ENCODE measurements around the gene DDX41.
"Not testable (repeated sequence)": the region's sequence is repeated elsewhere in the genome, so short reads cannot be mapped to it uniquely, and the experiment has no call there.

DDX41 gene

DNA sequence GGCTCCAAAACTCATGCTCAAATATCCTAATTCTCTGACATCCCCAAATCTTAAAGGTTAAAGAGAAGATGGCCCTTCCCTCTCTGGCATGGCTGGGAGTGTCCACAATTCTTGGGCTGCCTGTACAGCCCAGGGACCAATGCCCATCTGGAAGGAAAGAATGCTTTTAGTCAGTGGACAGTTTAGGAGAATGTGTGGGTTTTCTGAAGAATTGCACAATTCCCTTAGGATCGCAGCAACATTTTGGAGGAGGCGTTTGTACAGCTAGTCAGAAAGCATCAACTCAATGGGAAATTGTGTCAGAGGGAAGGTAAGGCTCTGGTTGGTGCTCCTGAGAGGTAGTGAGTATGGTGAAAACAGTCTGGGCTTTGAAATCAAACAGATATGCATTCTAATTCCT, 22.6 kb upstream of the DDX41 start:
- H3K4me3 ChIP-seq (ENCODE audit: low read length): no peak overlapping the region
- DNase-seq (ENCODE audit: low read depth, low spot score): no peak

DNA sequence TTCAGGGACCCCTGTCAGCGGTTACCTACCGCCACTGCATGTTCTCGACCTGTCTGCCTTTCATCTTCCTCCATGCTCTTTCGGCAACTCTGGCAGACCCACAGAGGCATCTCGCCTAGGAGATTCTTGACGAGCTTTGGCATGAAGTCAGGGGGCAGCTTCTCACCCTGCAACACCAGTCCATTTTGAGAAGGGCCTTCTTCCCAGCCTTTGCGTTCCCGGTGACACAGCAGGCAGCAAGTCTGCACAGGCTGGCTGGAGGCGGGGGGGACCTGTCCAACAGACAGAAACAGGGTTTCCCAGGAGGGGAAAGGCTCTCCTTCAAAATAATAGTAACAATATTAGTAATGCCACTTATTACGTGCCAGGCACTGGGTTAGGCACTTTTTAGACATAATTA, 22.1 kb upstream of the DDX41 start:
- no peak overlapping the region for H3K4me3 ChIP-seq (ENCODE audit: low read length)
- DNase-seq (ENCODE audit: low read depth, low spot score): no peak

GRCh38 chr5:177537389-177538361, 20.9 kb upstream of the DDX41 start:
- H3K4me3 ChIP-seq (ENCODE audit: low read length): no peak overlapping the region

GRCh38 chr5:177536386-177536785, 19.6 kb upstream of the DDX41 start:
- H3K4me3 ChIP-seq (ENCODE audit: low read length): no peak overlapping the region
- DNase-seq (ENCODE audit: low read depth, low spot score): no peak

More at GRCh38 chr5:177537389-177538361, 20.9 kb upstream of the DDX41 start:
- DNase-seq (ENCODE audit: low read depth, low spot score): no peak

DNA sequence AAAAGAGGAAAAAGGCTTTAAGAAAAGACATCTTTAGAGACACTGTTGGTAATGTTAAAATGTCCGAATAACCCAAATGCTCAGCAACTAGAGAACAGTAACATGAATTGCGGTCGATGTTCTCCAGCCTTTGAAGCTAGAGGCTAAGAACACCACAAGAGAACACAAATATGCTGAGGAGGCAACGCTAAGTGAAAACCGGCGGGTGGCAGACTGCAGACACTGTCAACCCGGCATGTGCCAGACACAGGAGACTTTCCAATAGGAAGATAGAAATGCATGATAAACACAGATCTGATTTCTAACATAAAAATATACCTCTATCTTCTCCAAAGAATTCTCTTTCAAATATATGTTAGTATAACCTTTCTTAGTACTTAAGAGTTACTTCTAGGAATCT, 18.4 kb upstream of the DDX41 start:
- no peak overlapping the region for H3K4me3 ChIP-seq (ENCODE audit: low read length)
- DNase-seq (ENCODE audit: low read depth, low spot score): no peak

DNA sequence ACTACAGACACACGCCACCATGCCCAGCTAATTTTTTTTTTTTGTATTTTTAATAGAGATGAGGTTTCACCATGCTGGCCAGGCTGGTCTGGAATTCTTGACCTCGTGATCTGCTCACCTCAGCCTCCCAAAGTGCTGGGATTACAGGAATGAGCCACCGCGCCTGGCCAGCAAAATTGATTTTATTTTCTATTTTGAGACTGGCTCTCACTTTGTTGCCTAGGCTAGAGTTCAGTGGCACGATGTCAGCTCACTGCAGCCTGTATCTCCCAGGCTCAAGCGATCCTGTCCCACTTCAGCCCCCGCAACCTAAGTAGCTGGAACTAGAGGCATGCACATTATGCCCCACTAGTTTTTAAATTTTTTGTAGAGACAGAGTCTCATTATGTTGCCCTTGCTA, 17.7 kb upstream of the DDX41 start:
- not testable (repeated sequence) for H3K4me3 ChIP-seq (ENCODE audit: low read length); DNase-seq (ENCODE audit: low read depth, low spot score)

- no peak for DNase-seq (ENCODE audit: low read depth, low spot score)
- no peak overlapping the region for H3K4me3 ChIP-seq (ENCODE audit: low read length)
Measured at GRCh38 chr5:177531209-177531940, 14.6 kb upstream of the DDX41 start.

DNA sequence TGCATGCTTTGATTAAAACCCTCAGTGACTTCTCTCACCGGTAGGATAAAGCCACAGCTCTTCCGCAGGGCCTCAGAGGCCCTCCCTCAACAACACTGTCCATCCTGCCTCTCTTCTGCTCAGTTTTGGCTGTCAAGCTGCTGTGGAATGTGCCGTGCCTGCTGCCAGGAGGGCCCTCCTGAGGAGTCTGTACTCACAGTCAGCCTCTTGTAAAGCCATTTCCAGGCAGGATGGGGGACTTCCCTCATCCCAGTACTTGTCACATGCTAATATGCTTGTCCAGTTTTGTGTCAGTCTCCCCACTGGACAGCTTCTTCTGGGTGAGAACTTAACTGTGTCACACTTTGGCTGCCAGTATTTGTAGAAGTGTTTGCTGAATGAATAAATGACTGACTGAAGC, 13.9 kb upstream of the DDX41 start:
- no peak for DNase-seq (ENCODE audit: low read depth, low spot score)

DNA sequence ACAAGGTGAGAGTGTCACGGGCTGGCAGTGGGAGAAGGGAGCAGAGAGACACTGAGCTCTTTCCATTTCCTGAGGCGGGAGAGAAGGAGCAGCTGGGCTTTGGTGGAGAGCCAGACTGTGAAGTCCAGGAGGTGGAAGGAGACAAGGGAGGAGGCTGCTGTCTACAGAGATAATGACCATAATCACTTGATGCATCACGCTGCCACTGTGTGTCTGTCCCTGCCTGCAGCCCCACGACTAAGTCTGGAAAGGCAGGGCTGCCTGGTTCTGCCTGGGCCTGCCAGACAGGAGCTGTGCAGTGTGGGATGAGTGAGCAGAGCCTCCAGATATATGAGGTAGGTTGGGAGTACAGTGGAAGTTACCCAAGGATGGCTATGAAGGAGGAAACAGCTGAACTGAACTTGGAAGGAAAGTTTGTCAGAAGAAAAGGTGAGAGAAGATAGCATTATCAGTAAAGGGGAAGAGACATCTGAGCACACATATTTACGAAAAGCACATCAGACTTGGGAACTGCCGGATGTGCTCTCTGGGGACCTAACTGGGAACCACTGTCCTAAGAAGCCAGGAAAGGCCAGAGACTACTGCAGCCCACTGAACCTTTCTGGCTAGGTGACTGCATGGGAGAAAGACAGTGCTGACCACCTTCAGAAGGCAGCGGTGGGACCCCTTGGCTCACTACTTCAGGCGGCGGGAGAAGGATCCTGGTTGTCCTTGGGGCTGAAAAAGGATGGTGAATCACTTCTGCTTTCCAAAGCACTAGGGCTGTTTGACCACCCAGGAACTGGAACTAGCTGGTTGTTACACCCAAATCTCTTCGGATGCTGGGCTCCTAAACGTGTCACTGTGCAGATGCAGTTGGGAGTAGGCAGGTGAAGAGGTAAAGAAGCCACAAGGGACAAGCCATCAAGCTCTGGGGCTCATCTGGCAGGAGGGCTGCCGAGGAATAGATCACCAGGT, 12.8 kb upstream of the DDX41 start:
- H3K4me3 ChIP-seq (ENCODE audit: low read length): no peak overlapping the region
- no peak for DNase-seq (ENCODE audit: low read depth, low spot score)

More for the DNA sequence above, 13.9 kb upstream of the DDX41 start:
- no peak overlapping the region for H3K4me3 ChIP-seq (ENCODE audit: low read length)

DNA sequence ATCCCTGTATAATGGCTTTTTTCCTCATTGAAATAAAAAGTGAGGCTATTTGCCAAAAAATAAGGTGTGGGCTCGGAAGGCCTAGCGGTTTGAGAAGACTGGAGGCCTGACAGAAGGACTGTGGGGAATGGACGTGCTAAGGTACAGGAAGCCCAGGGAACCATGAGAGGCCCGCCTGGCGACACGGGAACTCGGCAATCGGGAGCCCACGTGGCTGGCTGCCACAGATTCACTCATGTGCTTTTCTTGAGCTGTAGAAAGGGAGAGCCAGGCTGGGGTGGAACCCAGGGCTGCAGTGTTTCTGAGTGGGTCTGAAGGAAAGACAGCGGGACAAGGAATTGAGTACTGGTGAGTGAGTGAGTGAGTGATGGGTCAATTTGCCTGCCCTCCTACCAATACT, 11.9 kb upstream of the DDX41 start:
- DNase-seq (ENCODE audit: low read depth, low spot score): no peak

GRCh38 chr5:177527595-177527994, 10.8 kb upstream of the DDX41 start:
- no peak for DNase-seq (ENCODE audit: low read depth, low spot score)

More for the DNA sequence above, 11.9 kb upstream of the DDX41 start:
- no peak overlapping the region for H3K4me3 ChIP-seq (ENCODE audit: low read length)

DNA sequence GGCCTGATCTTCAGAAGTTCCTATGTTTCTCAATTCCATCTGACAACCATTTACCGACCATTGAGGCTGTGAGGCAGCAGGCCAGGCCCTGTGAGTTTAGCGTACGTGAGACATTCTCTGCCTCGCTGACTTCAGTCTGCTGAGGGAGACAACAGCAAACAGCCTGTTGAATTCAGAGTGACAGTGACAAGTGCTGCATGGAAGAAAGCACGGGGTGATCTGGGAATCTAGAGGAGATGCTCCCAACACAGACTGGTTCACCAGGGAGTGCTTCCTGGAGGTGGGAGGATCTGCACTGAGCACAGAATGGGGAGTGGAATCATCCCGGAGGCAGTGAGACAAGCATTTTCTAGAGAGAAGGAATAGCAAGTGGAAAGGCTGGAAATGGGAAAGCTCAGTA, 10.0 kb upstream of the DDX41 start:
- H3K4me3 ChIP-seq (ENCODE audit: low read length): no peak overlapping the region
- DNase-seq (ENCODE audit: low read depth, low spot score): no peak

More at GRCh38 chr5:177527595-177527994, 10.8 kb upstream of the DDX41 start:
- H3K4me3 ChIP-seq (ENCODE audit: low read length): no peak overlapping the region

DNA sequence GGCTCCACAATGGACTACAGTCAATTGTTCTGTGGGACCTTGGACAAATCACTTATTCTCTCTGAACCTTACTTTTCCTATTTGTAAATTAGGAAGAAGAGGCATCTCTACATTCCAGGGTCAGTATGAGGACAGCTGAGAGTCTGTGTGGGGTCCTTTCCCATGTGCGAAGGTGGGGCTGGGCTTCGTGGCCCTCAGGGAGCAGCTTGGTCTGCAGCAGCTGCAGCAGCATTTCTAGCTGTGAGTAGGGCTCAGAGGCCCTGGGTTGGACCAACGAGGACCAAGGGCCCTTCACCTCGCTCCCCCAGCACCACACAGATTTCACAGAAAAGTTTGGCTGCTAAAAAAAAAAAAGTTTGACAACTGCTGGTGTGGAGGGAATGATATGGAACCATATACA, 9.4 kb upstream of the DDX41 start:
- H3K4me3 ChIP-seq (ENCODE audit: low read length): no peak overlapping the region
- DNase-seq (ENCODE audit: low read depth, low spot score): no peak

DNA sequence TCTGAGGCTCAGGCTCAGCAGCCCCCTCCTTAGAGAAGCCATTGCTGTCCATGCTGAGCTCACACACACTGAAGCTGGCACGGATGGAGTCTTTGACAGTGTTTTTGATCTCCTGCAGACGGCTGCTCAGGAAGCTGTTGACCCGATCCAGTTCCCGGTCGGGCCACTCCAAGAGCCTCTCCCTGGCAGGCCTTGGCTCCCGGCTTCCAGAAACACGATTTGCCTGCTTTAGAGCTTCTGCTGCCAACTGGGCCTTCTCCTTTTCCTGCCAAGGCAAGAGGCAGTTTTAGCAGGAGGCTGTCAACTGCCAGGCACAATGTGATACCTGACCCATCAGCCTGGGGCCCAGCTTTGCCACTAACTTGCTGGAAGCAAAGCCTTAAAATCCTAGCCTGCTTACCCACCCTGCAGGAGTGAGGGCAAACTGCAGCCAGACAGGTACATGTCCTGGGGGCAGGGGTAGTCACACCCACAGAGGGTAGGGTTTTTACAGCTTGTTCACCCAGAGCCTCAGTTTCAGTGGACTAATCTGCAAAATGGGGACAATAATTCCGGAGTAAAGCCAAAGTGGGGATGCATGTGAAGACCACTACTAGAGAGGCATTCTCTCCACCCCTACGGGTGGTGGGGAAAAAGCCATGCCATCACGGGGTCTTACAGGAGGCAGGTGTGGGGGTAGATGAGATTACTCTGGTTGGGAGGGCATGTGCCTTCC, 8.3 kb upstream of the DDX41 start:
- no peak for DNase-seq (ENCODE audit: low read depth, low spot score)
- no peak overlapping the region for H3K4me3 ChIP-seq (ENCODE audit: low read length)

- H3K4me3 ChIP-seq (ENCODE audit: low read length): no peak overlapping the region
- no peak for DNase-seq (ENCODE audit: low read depth, low spot score)
Measured at GRCh38 chr5:177524539-177524900, 7.8 kb upstream of the DDX41 start.

DNA sequence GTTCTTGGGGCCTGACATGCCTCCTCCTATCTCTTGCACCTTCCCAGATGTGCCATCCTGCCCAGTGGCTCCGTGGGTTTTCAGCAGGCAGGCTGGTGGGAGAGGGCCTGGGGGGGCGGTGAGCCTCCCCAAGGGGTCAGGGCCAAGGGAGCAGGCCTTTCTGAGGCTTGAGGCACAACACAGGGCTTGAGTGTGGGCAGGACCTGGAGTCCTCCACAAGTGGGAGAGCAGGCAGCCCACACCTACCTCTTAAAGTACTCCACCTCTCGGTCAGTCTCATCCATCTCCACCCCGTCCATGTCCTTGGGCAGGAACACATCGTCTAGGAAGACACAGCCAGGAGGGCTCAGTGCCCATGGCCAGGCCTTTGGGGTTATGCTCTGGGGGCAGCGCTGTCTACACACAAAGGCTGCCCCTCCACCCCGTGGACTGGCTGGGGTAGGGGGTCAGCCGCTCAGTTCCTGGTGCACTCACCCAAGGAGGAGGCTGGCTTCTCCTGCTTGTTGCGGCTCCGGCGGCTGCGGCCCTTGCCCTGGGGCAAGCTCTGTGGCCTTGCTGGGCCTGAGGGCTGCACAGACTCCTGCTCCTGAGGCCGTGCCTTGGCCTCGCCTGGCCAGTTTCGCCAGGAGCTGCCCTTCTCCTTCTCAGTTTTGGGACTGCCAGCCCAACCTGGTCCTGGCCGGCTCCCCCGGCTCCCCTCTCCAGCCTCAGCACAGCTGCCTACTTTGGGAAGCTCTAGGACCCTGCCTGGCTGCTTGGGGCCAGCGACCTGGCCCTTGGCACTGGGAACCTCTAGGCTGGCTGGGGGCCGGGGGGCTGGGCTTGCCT, 7.2 kb upstream of the DDX41 start:
- no peak for DNase-seq (ENCODE audit: low read depth, low spot score)
- no peak overlapping the region for H3K4me3 ChIP-seq (ENCODE audit: low read length)

DNA sequence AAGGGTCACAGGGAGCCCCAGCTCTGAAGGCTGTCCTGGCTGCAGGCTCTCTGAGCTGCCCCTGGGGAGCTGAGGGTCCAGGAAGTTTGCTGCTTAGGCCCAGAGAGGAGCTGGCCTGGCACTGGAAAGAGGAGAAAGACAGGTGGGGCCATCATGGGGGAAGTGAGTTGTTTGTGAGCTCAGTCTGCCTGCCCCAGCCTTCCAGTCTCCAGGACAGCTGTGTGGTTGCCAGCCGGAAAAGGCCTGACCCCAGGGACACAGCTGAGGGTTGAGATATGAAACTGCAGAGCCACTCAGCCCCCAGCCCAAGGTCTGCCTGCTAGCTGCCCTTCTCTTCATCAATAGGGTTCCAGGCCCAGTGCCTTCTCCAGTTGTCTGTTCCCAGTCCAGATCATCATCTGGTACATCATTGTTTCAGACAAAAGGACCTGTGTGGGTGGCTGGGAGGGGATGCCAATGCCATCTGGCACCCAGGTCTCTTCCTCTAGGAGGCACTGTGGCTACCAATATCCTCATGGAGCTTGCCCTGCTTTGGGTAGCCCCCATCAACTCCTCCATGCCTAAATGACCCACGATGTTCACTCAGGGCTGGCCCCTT, 4.3 kb upstream of the DDX41 start:
- DNase-seq (ENCODE audit: low read depth, low spot score): no peak
- no peak overlapping the region for H3K4me3 ChIP-seq (ENCODE audit: low read length)
